Transverse colon (tissue), 4 donors: ENCODE data around the gene PLCL1.

Experiments used
- EP300 ChIP-seq: sonication (generic); formaldehyde crosslinking; IDR thresholded peaks from one replicate; pipeline ENCODE4 v1.6.1; 2017; ENCODE audit warnings: antibody characterized with exemption, low read depth
- POLR2A ChIP-seq: fragments of 450-650 bp; IDR thresholded peaks from one replicate; pipeline ENCODE4 v1.6.1; 2016; ENCODE audit warnings: antibody characterized with exemption, mild to moderate bottlenecking, moderate library complexity
- POLR2AphosphoS5 ChIP-seq, 3 donors: sonication (generic); formaldehyde crosslinking; IDR thresholded peaks; one replicate each; pipeline ENCODE4 v1.6.1; 2016; ENCODE audit warnings: antibody characterized with exemption in 3 of 3
- TF ChIP-seq, protein P1 (sequence below), 5 experiments: fragments of 200-600 bp in 3 of 5; fragments of 450-650 bp in 2 of 5; sonication (generic) in 3 of 5; IDR thresholded peaks; 1 replicate in 2 of 5; 2 replicates in 3 of 5; pipeline ENCODE4 v1.5.1; 2016 to 2017; ENCODE audit warnings: antibody characterized with exemption in 5 of 5, inconsistent platforms in 3 of 5, mild to moderate bottlenecking in 2 of 5, moderate library complexity in 1 of 5

DNA sequence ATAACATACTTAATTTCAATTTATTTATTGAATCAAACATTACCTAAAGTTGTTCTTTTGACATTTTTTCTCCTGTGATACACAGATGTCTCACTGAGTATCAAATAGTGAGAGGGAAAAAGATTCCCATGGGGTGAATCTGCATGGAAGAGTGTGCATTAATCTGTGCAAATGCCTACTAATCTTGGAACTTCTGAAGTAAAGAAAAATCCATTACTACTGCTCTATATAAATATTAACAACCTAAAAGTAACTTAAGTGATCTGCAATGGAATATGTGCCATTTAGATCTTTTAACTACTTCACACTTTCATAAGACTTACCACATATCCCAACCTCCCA, 125.5 kb downstream of the PLCL1 start:
- TF ChIP-seq, protein P1, sequence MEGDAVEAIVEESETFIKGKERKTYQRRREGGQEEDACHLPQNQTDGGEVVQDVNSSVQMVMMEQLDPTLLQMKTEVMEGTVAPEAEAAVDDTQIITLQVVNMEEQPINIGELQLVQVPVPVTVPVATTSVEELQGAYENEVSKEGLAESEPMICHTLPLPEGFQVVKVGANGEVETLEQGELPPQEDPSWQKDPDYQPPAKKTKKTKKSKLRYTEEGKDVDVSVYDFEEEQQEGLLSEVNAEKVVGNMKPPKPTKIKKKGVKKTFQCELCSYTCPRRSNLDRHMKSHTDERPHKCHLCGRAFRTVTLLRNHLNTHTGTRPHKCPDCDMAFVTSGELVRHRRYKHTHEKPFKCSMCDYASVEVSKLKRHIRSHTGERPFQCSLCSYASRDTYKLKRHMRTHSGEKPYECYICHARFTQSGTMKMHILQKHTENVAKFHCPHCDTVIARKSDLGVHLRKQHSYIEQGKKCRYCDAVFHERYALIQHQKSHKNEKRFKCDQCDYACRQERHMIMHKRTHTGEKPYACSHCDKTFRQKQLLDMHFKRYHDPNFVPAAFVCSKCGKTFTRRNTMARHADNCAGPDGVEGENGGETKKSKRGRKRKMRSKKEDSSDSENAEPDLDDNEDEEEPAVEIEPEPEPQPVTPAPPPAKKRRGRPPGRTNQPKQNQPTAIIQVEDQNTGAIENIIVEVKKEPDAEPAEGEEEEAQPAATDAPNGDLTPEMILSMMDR (IDR thresholded peaks at IDR 0.05): no peak
- TF ChIP-seq POLR2A (no peak), POLR2AphosphoS5 (IDR thresholded peaks at IDR 0.05) (no peak), EP300 (no peak)
